Neural cell (in vitro differentiated cells): Measurements from ENCODE around the gene SPEG.

ENCODE experiments used
- CTCF ChIP-seq: fragments of 450-650 bp; IDR thresholded peaks from 2 replicates; pipeline ENCODE4 v1.5.1; 2014; ENCODE audit warnings: antibody characterized with exemption, mild to moderate bottlenecking, moderate library complexity; ENCODE audit not compliant: poor library complexity, severe bottlenecking
- EP300 ChIP-seq: fragments of 450-650 bp; conservative IDR thresholded peaks from 2 replicates; pipeline ENCODE4 v1.6.1; 2014; ENCODE audit warnings: antibody characterized with exemption, mild to moderate bottlenecking, moderate library complexity; ENCODE audit not compliant: poor library complexity, severe bottlenecking
- EZH2 ChIP-seq: fragments of 200-600, 300-800 bp; shearing (Covaris generic), sonication (generic); IDR thresholded peaks from 2 replicates; pipeline ENCODE4 v1.6.1; 2014; ENCODE audit warnings: antibody characterized with exemption, low read length, borderline replicate concordance, mild to moderate bottlenecking; ENCODE audit not compliant: insufficient read depth, poor library complexity, severe bottlenecking
- MXI1 ChIP-seq: fragments of 450-650 bp; conservative IDR thresholded peaks from 2 replicates; pipeline ENCODE4 v1.6.1; 2014; ENCODE audit warnings: antibody characterized with exemption, mild to moderate bottlenecking; ENCODE audit not compliant: poor library complexity, severe bottlenecking
- POLR2AphosphoS5 ChIP-seq: IDR thresholded peaks from 2 replicates; pipeline ENCODE4 v1.6.1; 2012
- REST ChIP-seq: IDR thresholded peaks from 2 replicates; pipeline ENCODE4 v1.6.1; 2012; ENCODE audit warnings: borderline replicate concordance
- TAF1 ChIP-seq: IDR thresholded peaks from 2 replicates; pipeline ENCODE4 v1.6.1; 2012; ENCODE audit warnings: low read depth

GRCh38 chr2:219448099-219448775 lies 13.6 kb downstream of the SPEG start:
- TF ChIP-seq CTCF (no peak), MXI1 (no peak), REST (no peak), EP300 (no peak), TAF1 (no peak), POLR2AphosphoS5 (no peak), EZH2 (no peak)
